GM21619 (cell line): ENCODE results near the gene EXOC1L.
"Not testable (repeated sequence)": the region's sequence is repeated elsewhere in the genome, so short reads cannot be mapped to it uniquely, and the experiment has no call there.

Experiments used
- ATAC-seq: cut with Tn5 transposase; IDR thresholded peaks from one replicate; pipeline ENCODE4 v1.9.1; 2021; ENCODE audit not compliant: unreplicated experiment

EXOC1L gene

DNA sequence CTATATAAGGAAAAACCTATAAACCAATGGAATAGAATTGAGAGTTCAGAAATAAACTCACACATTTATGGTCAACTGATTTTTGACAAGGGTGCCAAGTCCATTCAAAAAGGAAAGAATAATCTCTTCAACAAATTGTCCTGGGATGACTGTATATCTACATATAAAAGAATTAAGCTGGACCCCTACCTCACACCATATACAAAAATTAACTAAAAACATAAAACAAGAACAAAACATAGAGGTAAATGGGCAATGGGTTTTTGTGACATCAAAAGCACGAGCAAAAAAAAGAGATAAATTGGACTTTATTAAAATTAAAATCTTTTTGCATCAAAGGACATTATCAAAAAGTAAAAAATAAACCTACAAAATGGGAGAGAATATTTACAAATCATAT, 18.3 kb downstream of the EXOC1L start:
- ATAC-seq = no peak

- no peak for ATAC-seq
These were observed 18.8 kb downstream of the EXOC1L start for GRCh38 chr4:55838356-55838755.

- no peak for ATAC-seq
These were observed 19.4 kb downstream of the EXOC1L start for GRCh38 chr4:55838952-55839351.

DNA sequence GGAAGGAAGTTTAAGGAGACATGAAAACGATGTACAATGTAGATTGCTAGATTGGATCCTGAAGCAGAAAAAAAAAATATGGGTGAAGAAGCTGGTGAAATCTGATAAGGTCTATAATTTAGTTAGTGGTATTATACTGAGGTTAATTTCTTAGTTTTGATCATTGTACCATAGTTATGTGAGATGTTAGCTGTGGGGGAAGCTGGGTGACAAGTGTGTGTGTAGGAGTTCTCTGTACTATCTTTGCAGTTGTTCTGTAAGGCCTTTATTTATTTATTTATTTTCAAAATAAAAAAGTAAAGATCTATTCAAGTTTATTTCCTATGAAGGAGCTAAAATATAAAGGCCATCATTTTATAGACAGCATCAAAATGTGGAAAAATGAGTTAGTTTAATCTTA, 21.4 kb downstream of the EXOC1L start:
- no peak for ATAC-seq

DNA sequence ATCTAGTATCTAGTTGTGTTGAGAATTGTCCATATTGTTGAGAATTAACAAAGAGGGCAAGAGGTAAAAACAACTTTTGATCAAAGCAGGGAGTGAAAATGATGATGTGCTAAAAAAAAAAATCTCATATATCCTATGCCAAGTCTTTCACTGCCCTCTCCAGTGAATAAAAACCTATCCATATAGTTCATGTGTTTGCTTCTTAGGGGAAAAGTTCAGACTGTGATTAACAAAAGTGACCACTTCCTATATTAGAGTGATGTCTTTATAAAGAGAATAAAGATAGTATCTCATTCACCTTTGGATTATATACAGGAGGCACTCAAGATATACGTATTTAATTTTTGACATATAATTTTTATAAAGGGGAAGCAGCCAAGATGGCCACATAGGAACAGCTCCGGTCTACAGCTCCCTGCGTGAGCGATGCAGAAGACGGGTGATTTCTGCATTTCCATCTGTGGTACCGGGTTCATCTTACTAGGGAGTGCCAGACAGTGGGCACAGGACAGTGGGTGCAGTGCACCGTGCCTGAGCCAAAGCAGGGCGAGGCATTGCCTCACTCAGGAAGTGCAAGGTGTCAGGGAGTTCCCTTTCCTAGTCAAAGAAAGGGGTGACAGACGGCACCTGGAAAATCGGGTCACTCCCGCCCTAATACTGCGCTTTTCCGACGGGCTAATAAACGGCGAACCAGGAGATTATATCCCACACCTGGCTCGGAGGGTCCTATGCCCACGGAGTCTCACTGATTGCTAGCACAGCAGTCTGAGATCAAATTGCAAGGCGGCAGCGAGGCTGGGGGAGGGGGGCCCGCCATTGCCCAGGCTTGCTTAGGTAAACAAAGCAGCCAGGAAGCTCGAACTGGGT, 22.0 kb downstream of the EXOC1L start:
- not testable (repeated sequence) for ATAC-seq

GRCh38 chr4:55842312-55842711, 22.7 kb downstream of the EXOC1L start:
- ATAC-seq = not testable (repeated sequence)

DNA sequence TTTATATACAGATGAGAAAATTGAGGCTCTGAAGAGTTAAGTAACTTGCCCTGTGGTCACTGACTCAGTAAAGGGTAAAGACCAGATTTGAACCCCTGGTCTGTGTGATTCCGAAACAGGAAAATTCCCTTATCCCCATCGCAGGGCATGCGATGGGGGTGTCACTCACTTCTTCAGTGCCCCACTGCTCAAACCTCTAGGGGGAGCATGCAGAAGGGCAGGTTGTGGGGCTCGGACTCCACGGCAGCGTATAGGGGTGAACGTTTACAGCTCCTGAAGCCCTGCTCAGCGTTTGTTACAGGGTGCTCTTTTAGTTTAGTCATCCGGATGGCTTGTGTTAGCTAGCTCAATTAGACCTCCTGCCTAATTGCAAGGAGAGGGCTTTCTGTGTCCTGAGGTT, 30.1 kb downstream of the EXOC1L start:
- no peak for ATAC-seq

DNA sequence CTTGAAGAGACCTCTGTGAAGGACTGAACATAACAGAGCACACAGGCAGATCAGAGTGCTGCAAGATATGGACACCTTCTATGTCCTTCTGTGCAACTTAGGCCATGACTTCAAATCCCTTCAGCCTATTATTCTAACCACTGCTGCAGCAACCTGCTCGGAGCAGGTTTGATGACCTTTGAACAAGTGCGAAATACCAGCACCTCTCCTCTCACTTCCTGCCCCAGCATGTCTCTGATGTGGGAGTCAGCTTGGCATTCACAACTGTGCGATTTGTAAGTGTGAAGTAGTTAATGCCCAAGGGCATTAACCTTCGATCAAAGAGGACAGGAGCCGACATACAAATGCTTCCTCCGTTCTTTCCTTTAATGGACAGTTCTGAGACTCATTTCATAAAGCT, 32.3 kb downstream of the EXOC1L start:
- no peak for ATAC-seq

DNA sequence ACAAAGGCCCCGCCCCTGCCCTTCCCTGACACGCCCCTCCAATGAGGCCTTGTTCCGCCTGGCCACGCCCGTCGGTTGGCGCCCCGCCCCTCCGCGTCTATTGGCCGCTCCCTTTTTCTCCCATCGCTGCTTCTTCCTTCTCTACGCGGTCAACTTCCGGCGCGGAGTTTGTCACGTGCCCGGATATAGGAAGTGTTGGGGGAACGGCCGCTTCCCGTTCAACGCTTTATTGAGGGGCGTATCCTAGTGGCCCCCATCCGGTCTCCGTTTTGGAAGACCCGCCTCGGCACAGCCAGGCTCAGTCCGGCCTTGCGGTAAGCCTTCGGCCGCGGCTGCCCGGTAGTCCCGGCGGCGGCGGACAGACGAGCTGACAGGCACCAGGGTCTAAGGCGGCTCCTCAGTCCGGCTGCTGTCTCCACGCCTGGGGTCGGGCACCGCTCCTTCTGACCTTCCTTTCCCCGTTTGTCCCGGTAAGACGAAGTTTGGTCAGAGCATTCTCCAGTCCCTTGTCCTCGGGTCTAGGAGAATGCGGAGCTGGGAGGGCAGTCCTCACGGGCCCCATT, 34.0 kb downstream of the EXOC1L start, which contains the start of gene EXOC1:
EXOC1 (plus strand) TSS at position 165 of the 563 bp plus-strand sequence. CDS start 4,676 bp downstream, outside the sequence.
- peak; percentile 99 for ATAC-seq

DNA sequence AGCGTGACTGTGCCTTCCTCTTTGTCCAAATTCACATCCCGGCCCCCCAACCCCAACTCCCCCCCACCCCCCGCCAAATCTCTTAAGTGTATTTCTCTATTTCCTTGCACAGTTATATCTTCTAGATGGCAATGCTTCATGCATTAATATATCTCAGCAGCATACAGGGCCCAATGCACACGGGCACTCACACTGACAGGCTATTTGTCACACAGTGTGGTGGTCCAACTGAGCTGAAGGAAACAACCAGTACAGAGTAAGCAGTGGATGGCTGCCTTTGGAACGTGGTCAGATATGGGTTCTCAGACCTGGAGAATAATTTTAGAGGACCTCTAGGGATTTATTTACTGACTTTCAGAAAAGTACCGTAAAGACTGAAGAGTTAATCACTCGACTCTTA, 34.5 kb downstream of the EXOC1L start:
- ATAC-seq = no peak

DNA sequence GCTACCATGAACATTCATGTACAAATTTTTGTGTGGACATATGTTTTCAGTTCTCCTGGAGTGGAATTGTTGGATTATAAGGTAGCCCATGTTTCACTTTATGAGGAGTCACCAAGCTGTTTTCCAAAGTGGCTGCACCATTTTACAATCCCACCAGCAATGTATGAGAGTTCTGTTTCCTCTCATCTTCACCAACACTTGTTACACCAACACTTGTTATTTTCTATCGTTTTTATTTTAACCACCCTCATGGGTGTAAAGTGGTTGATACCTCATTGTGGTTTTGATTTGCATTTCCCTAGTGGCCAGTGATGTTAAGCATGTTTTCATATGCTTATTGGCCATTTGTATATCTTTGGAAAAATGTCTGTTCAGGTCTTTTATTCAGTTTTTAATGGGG, 38.0 kb downstream of the EXOC1L start:
- no peak for ATAC-seq

GRCh38 chr4:55859711-55860110, 40.1 kb downstream of the EXOC1L start:
- ATAC-seq = no peak

- no peak for ATAC-seq
These were observed 45.1 kb downstream of the EXOC1L start for GRCh38 chr4:55864577-55865223.

GRCh38 chr4:55865228-55865806, 45.7 kb downstream of the EXOC1L start:
- ATAC-seq = no peak

DNA sequence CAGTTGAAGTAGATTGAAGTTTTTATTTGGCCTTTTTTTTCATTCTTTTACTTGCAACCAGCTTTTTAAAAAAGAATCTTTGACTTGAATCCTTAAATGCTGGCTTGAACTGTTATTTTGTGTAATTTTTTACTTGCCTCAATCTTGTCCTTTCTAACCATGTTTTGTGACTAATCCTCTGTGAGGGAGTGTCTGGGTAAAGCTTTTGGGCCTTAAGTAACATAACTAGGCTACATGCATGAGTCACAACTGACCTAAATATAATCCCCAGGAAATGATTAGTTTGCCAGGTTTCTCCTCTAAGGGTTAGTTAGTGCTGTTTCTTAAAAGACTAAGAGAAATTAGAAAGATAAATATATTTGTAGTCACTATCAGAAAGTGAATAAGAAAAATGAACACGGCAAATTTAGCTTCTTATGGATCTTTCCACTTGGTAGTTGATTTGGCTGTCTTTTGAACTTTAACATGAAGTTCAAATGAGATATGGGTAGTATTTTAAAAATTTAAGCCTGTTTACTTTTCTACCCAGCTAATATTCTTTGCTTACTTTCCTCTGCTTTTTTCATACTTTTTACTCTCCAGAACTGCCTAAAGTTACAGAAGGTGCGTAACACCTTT, 46.8 kb downstream of the EXOC1L start:
- ATAC-seq = peak; percentile 86

DNA sequence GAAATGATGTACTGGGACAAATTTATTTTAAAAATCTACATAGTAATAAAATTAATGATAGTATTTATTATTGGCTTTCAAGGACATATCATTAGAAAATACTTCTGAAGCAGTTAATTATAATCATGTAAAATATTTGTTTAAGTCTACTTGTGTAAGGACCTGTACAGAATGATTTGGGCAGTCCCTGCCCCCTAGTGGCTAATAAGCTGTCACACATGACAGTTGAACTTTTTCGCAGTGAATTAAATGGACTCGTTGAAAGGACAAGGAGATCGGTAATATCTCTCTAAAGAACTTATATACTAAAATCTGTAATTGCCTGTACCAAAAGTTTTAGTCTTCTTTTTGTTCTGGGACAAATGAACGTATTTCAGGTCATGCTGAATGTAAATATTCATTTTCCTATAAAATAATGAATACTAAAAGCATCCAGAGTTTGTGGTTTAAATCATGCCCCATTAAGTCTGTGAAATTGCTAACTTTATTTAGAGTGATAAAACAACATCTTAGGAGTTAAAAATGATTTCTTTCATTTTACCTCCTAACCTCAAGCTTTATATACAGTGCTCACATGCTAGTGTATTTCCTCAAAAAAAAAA, 47.5 kb downstream of the EXOC1L start:
- peak; percentile 87 for ATAC-seq

GRCh38 chr4:55868581-55869090, 49.0 kb downstream of the EXOC1L start:
- ATAC-seq = no peak

- ATAC-seq = no peak
These were observed 51.8 kb downstream of the EXOC1L start for GRCh38 chr4:55871299-55871800.

DNA sequence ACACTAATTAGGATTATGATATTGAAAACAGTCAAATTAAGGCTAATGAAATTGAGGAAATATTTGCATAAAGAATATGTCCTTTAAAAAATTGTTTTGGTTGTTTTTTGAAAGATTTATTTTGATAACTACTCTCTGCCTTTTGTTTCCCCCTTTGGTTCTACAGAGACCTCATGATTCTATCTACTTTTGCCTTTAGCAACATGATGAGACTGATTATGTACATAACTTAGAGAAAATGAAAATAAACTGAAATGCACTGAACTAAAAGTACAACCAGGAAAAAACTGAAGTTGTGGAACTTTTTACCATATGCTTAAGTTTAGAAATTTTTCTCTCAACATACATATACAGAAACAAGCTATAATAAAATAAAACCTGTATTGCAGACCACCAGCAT, 55.2 kb downstream of the EXOC1L start:
- no peak for ATAC-seq

DNA sequence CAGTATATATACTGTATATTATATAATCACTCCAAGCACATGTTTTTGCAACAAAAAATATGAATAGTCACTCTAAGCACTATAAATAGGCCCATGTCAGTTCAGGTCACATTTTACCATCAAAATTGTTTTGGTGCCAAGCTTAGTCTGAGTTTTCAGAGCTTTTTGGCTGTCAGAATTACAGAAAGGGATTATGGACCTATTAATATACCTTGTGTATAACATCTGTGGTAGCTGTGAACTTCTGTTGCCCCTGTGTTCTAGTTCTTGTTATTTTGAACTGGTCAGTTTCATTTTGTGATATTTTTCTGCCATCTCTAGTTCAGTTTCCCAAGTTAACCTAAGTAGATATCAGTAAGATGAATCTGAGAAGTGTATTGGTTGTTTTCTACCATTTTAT, 56.8 kb downstream of the EXOC1L start:
- no peak for ATAC-seq
